ENCODE data around the gene MPP1. TPM values are rescaled to one million over a fixed set of nuclear protein-coding genes. Genes with fewer than 3 reads are reported as not detected.

MPP1 gene
- total RNA-seq, 2 experiments from 2014 or later, result 1.2 to 3.5 TPM

- POLR2A ChIA-PET, result no interaction called here
- no TSS peak for BruUV-seq (replicated peaks)
- Histone ChIP-seq H3K36me3 (ENCODE audit: insufficient read depth, low read length) (no peaks in the 10 kb centered on the region), H3K27ac (ENCODE audit: low read depth, low read length, poor library complexity, severe bottlenecking) (no peak overlapping the region), H3K9me3 (ENCODE audit: low read length) (no peaks in the 10 kb centered on the region), H3K4me3 (ENCODE audit: low read depth, low read length, poor library complexity, severe bottlenecking) (peak overlapping the region; percentile 60), H3K4me1 (ENCODE audit: insufficient read depth, low read length, poor library complexity, severe bottlenecking) (peaks cover 12% of the 10 kb centered on the region), H3K4me2 (ENCODE audit: low read length) (peak overlapping the region; percentile 81; the same call in 1 of the 2 replicates), H3K9me2 (ENCODE audit: insufficient read depth, low read length) (no peaks in the 10 kb centered on the region), H4K20me1 (ENCODE audit: insufficient read depth, low read length) (no peaks in the 10 kb centered on the region), H2AFZ (ENCODE audit: low read length) (peak overlapping the region; percentile 72; the same call in 1 of the 2 replicates), H3K79me2 (ENCODE audit: insufficient read depth, low read depth, low read length) (no peaks in the 10 kb centered on the region)
- DNase-seq (ENCODE audit: low spot score), result no peak
- intact Hi-C loops (cut with micrococcal nuclease; ENCODE audit: unreplicated experiment), result no loop called here
- no peak for TF ChIP-seq CTCF (conservative IDR thresholded peaks at IDR 0.05; ENCODE audit: low read length)
- CTCF ChIA-PET (ENCODE audit: unreplicated experiment), result no interaction called here
Measured at GRCh38 chrX:154804261-154804956, 876 bp downstream of the MPP1 start.

- Histone ChIP-seq H4K20me1 (ENCODE audit: insufficient read depth, low read length) (no peaks in the 10 kb centered on the region), H3K4me3 (ENCODE audit: low read depth, low read length, poor library complexity, severe bottlenecking) (no peak overlapping the region), H3K4me2 (ENCODE audit: low read length) (no peak overlapping the region), H3K9me3 (ENCODE audit: low read length) (no peaks in the 10 kb centered on the region), H2AFZ (ENCODE audit: low read length) (no peak overlapping the region), H3K4me1 (ENCODE audit: insufficient read depth, low read length, poor library complexity, severe bottlenecking) (peaks cover 12% of the 10 kb centered on the region), H3K79me2 (ENCODE audit: insufficient read depth, low read depth, low read length) (no peaks in the 10 kb centered on the region), H3K36me3 (ENCODE audit: insufficient read depth, low read length) (no peaks in the 10 kb centered on the region), H3K27ac (ENCODE audit: low read depth, low read length, poor library complexity, severe bottlenecking) (no peak overlapping the region), H3K9me2 (ENCODE audit: insufficient read depth, low read length) (no peaks in the 10 kb centered on the region)
- no peak for TF ChIP-seq EZH2phosphoT487 (IDR thresholded peaks at IDR 0.05; ENCODE audit: borderline replicate concordance, low read depth, low read length)
- TF ChIP-seq CTCF (conservative IDR thresholded peaks at IDR 0.05; ENCODE audit: low read length), result no peak
- no TSS peak for BruUV-seq (replicated peaks)
- intact Hi-C loops (cut with micrococcal nuclease; ENCODE audit: unreplicated experiment), result no loop called here
- ChIA-PET POLR2A (no interaction called here), CTCF (ENCODE audit: unreplicated experiment) (no interaction called here)
- DNase-seq (ENCODE audit: low spot score), result no peak
Measured at GRCh38 chrX:154802947-154803346, 2.3 kb downstream of the MPP1 start.

- intact Hi-C loops (cut with micrococcal nuclease; ENCODE audit: unreplicated experiment), result no loop called here
- H4K20me1 ChIP-seq (ENCODE audit: insufficient read depth, low read length), result no peaks in the 10 kb centered on the region
- no peak for DNase-seq (ENCODE audit: low spot score)
- H3K4me2 ChIP-seq (ENCODE audit: low read length), result no peak overlapping the region
- no peaks in the 10 kb centered on the region for H3K9me2 ChIP-seq (ENCODE audit: insufficient read depth, low read length)
- BruUV-seq (replicated peaks), result no TSS peak
- TF ChIP-seq CTCF (conservative IDR thresholded peaks at IDR 0.05; ENCODE audit: low read length) (no peak), EZH2phosphoT487 (IDR thresholded peaks at IDR 0.05; ENCODE audit: borderline replicate concordance, low read depth, low read length) (no peak)
- no peak overlapping the region for H2AFZ ChIP-seq (ENCODE audit: low read length)
- H3K9me3 ChIP-seq (ENCODE audit: low read length), result no peaks in the 10 kb centered on the region
- no peaks in the 10 kb centered on the region for H3K79me2 ChIP-seq (ENCODE audit: insufficient read depth, low read depth, low read length)
- H3K36me3 ChIP-seq (ENCODE audit: insufficient read depth, low read length), result no peaks in the 10 kb centered on the region
- CTCF ChIA-PET (ENCODE audit: unreplicated experiment), result no interaction called here
- no peak overlapping the region for H3K4me3 ChIP-seq (ENCODE audit: low read depth, low read length, poor library complexity, severe bottlenecking)
- H3K27ac ChIP-seq (ENCODE audit: low read depth, low read length, poor library complexity, severe bottlenecking), result no peak overlapping the region
- POLR2A ChIA-PET, result no interaction called here
- peaks cover 12% of the 10 kb centered on the region for H3K4me1 ChIP-seq (ENCODE audit: insufficient read depth, low read length, poor library complexity, severe bottlenecking)
Measured at GRCh38 chrX:154800478-154801210, 4.6 kb downstream of the MPP1 start.
